Ascending aorta (tissue), 2 donors: ENCODE data around the gene TVP23C. TPM values are rescaled to one million over a fixed set of nuclear protein-coding genes. Genes with fewer than 3 reads are reported as not detected.

Source experiments
- DNase-seq, 2 donors: peaks; one replicate each; pipeline ENCODE4 v3.0.0-alpha.2; 2019; ENCODE audit warnings: low spot score in 2 of 2
- H3K27ac ChIP-seq, 2 donors: fragments of 200-600 bp; sonication (generic); one replicate each; pipeline ENCODE4 v1.5.1; 2016 to 2017; ENCODE audit warnings: mild to moderate bottlenecking in 1 of 2
- H3K27me3 ChIP-seq: fragments of 200-600 bp; sonication (generic); one replicate; pipeline ENCODE4 v1.5.1; 2017
- H3K36me3 ChIP-seq, 2 donors: fragments of 200-600 bp; sonication (generic); one replicate each; pipeline ENCODE4 v1.5.1; 2016
- H3K4me1 ChIP-seq, 2 donors: fragments of 200-600 bp; sonication (generic); one replicate each; pipeline ENCODE4 v1.5.1; 2016 to 2017; ENCODE audit warnings: mild to moderate bottlenecking in 1 of 2
- H3K4me3 ChIP-seq, 2 donors: fragments of 200-600 bp; sonication (generic); one replicate each; pipeline ENCODE4 v1.5.1; 2016 to 2017; ENCODE audit warnings: mild to moderate bottlenecking in 1 of 2
- H3K9me3 ChIP-seq, 2 donors: fragments of 200-600 bp; sonication (generic); one replicate each; pipeline ENCODE4 v1.5.1; 2016
- intact Hi-C: fragments of 100-400 bp; cut with DNase I; formaldehyde crosslinking; loops from one replicate; pipeline ENCODE4 v1.15.1; 2023
- total RNA-seq: library from RNA; depleted of rRNA; stranded (reverse); fragments of >200 nt; gene quantifications from one replicate; pipeline ENCODE4 v1.1.0, GENCODE V29; 2016
- TF ChIP-seq, protein P1 (sequence below), 3 experiments: fragments of 200-600 bp in 2 of 3; fragments of 450-650 bp in 1 of 3; sonication (generic) in 2 of 3; IDR thresholded peaks; one replicate each; pipeline ENCODE4 v1.5.1; 2016 to 2019; ENCODE audit warnings: antibody characterized with exemption in 3 of 3, mild to moderate bottlenecking in 1 of 3, moderate library complexity in 1 of 3

The TVP23C gene
- total RNA-seq, 1 donor from 2014 or later, result 5.5 TPM

DNA sequence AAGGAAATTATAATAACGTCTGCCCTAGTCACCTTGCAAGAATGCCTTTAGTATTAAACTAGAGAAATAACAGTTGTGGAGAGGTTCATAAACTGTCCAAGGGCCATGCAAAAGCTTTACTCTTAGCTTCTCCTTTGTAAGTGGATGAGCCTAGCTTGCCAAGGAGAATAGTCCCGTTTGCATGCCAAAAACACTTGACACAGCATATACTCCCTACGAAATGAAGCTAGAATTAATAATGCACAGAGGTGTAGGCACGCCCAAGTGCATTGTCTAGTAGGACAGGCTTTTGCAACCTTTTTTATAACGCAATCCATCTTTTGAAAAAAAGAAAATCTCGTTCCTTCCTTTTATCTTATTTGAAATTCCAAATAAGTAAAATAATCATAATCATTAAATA, 83.1 kb downstream of the TVP23C start:
- Histone ChIP-seq H3K27ac (no peak overlapping the region), H3K9me3 (no peaks in the 10 kb centered on the region), H3K4me3 (no peak overlapping the region), H3K36me3 (peaks cover 0 to 2% of the 10 kb centered on the region in 2 donors), H3K4me1 (peaks cover 0 to 2% of the 10 kb centered on the region in 2 donors), H3K27me3 (no peaks in the 10 kb centered on the region)
- TF ChIP-seq, protein P1, sequence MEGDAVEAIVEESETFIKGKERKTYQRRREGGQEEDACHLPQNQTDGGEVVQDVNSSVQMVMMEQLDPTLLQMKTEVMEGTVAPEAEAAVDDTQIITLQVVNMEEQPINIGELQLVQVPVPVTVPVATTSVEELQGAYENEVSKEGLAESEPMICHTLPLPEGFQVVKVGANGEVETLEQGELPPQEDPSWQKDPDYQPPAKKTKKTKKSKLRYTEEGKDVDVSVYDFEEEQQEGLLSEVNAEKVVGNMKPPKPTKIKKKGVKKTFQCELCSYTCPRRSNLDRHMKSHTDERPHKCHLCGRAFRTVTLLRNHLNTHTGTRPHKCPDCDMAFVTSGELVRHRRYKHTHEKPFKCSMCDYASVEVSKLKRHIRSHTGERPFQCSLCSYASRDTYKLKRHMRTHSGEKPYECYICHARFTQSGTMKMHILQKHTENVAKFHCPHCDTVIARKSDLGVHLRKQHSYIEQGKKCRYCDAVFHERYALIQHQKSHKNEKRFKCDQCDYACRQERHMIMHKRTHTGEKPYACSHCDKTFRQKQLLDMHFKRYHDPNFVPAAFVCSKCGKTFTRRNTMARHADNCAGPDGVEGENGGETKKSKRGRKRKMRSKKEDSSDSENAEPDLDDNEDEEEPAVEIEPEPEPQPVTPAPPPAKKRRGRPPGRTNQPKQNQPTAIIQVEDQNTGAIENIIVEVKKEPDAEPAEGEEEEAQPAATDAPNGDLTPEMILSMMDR (IDR thresholded peaks at IDR 0.05), result no peak
- DNase-seq, result no peak
- intact Hi-C loops, result no loop called here

DNA sequence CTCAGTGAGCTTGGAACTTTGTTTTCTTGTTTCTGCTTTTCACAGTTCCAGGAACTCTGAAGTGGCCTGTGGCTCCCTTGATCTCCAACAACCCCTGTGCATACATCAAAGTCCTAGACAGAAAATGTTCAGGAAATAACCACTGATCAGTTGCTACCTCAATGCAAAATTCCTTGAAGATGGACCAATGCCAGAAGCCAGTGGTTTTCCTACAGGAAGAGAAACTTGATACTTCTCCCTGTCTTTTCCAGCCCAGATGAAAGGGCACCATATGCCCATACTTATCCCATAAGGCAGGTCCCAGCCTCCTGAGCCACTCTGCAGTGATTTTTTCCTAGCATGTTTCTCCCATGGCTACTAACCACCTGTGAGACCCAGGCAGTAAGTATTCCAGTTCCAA, 83.6 kb downstream of the TVP23C start:
- intact Hi-C loops, result no loop called here
- TF ChIP-seq, protein P1 (IDR thresholded peaks at IDR 0.05), result no peak
- H3K27me3 ChIP-seq, result no peaks in the 10 kb centered on the region
- peaks cover 0 to 2% of the 10 kb centered on the region in 2 donors for H3K36me3 ChIP-seq
- peaks cover 0 to 2% of the 10 kb centered on the region in 2 donors for H3K4me1 ChIP-seq
- H3K9me3 ChIP-seq, result no peaks in the 10 kb centered on the region
- no peak for DNase-seq
- no peak overlapping the region for H3K27ac ChIP-seq
- no peak overlapping the region for H3K4me3 ChIP-seq

DNA sequence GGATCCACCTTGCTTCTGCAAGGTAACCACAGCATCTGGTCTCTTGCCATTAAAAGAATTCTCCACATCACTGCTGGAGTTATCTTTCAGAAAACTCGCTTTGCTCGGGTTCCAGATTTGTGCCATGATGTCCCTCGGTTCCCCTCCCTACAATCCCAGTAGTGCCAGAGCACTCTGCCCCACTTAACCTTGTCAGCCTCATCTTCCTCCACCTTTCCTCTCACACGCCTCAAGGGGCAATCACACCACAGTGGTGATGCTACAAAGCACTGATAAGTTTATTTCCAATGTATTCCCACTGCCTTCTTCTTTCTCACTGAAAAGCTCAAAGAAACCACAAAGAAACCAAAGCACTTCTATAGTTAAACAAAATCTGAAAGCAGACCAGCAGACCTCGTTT, 84.4 kb downstream of the TVP23C start:
- Histone ChIP-seq H3K9me3 (no peaks in the 10 kb centered on the region), H3K36me3 (peaks cover 0 to 2% of the 10 kb centered on the region in 2 donors), H3K4me1 (peaks cover 0 to 2% of the 10 kb centered on the region in 2 donors), H3K27ac (no peak overlapping the region), H3K4me3 (no peak overlapping the region), H3K27me3 (no peaks in the 10 kb centered on the region)
- DNase-seq, result no peak
- intact Hi-C loops, result no loop called here
- TF ChIP-seq, protein P1 (IDR thresholded peaks at IDR 0.05), result no peak

DNA sequence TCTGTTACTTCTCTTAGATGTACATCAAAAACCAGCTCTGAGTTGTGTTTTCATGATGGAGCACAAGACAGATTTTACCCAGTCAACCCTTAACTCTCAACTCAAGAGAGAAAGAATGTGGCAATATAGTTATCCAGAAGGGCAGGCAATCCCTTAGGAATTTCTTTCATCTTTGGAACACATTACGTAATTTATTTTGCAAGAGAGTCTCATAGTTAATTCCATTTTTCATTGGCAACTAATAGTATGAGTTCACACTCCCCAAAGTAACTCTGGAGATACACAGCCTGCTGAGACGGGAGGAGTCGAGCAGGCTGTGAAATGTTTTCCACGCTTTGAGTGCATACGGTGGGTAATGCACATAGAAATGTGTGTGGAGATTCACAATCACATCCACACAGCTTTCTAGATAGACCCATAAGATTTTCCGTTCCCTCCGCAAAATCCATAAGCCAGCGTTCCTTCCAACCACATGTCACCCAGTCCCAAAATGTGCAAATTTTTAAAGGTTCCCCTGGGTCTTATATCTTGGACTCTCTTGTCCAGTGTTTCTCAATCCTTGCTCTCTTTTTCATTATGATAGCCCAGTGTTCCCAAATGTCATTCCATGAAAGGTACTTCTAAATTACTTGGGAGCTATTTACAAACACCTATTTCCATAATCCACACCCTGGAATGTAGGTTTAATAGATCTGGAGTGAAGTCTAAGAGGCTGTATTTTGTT, 87.5 kb downstream of the TVP23C start:
- no peak for DNase-seq
- H3K4me1 ChIP-seq, result peaks cover 0 to 2% of the 10 kb centered on the region in 2 donors
- H3K9me3 ChIP-seq, result no peaks in the 10 kb centered on the region
- no peaks in the 10 kb centered on the region for H3K36me3 ChIP-seq
- TF ChIP-seq, protein P1 (IDR thresholded peaks at IDR 0.05), result no peak
- H3K27me3 ChIP-seq, result no peaks in the 10 kb centered on the region
- intact Hi-C loops, result no loop called here
- H3K4me3 ChIP-seq, result no peak overlapping the region
- H3K27ac ChIP-seq, result peak overlapping the region; percentile 50 to 56

DNA sequence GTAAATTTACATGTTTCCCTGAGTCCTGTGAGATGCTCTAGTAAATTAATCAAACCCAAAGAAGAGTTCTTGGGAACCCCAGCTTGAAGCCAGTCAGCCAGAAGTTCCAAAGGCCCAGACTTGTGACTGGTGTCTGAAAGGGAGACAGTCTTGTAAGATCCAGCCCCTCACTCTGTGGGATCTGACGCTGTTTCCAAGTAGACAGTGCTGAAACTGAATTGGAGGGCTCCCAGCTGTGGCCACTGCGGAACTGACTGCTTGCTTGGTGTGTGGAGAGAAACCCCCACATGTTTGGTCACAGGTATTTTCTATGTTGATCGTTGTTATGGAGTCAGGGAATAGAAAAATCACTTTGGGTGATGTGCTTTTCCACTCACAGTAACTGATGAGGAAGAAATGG, 90.4 kb downstream of the TVP23C start:
- no peak for DNase-seq
- intact Hi-C loops, result no loop called here
- Histone ChIP-seq H3K27me3 (no peaks in the 10 kb centered on the region), H3K4me1 (peaks cover 0 to 12% of the 10 kb centered on the region in 2 donors), H3K27ac (no peak overlapping the region), H3K4me3 (no peak overlapping the region), H3K36me3 (no peaks in the 10 kb centered on the region), H3K9me3 (no peaks in the 10 kb centered on the region)
- TF ChIP-seq, protein P1 (IDR thresholded peaks at IDR 0.05), result no peak
